LNCAP (cell line): ENCODE measurements around the gene MYO1G.

Experiments used
- TF ChIP-seq, protein P1 (sequence below): fragments of 450-650 bp; IDR thresholded peaks from 2 replicates; pipeline ENCODE4 v1.5.1; 2017; ENCODE audit warnings: mild to moderate bottlenecking

Gene MYO1G

DNA sequence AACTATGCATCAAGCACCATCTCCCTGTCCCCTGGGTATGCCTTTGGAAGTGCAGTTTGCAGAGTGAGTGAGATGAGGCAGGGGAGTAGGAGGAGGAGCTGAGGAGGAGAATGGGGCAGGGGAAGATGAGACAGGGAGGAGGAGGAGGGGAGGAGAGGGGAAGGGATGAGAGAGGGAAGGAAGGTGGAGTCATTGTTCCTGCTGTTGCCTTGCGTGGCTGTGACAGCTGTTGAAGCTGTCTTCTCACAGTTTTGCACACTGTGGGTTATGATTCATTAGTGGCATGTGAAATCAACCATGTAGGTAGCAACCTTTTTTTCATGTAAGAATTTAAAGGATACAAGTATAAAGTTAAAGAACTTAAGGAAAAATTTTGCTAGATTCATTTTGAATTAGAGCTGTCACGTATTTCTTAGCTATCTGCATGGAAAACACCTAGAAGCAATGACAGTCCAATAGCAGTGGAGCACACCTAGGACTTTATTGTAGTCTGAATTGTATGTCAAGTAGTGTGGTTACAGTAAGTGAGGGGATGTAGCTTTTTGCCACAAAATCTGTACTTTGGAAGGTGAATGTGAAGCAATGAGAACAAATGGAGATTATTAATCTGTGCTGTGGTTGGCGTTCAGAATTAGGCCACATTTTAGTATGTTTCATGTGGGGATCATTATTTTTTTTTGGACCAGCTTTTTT, 42.9 kb upstream of the MYO1G start:
- TF ChIP-seq, protein P1, sequence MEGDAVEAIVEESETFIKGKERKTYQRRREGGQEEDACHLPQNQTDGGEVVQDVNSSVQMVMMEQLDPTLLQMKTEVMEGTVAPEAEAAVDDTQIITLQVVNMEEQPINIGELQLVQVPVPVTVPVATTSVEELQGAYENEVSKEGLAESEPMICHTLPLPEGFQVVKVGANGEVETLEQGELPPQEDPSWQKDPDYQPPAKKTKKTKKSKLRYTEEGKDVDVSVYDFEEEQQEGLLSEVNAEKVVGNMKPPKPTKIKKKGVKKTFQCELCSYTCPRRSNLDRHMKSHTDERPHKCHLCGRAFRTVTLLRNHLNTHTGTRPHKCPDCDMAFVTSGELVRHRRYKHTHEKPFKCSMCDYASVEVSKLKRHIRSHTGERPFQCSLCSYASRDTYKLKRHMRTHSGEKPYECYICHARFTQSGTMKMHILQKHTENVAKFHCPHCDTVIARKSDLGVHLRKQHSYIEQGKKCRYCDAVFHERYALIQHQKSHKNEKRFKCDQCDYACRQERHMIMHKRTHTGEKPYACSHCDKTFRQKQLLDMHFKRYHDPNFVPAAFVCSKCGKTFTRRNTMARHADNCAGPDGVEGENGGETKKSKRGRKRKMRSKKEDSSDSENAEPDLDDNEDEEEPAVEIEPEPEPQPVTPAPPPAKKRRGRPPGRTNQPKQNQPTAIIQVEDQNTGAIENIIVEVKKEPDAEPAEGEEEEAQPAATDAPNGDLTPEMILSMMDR: no peak

DNA sequence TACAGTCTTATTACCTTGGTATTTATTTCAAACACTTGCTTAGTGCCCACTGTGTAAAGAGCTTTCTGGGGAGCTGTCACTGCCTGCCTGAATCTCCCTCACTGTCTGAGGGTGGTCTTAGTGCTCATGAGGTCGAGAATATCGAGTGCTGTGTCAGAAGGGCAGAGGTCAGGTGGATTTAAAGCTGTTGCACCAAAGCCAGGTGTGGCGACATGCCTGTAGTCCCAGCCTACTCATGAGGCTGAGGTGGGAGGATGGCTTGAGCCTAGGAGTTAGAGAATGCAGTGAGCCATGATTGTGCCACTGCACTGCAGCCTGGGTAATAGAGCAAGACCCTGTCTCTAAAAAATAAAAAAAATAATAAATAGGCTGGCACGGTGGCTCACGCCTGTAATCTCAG, 42.1 kb upstream of the MYO1G start:
- TF ChIP-seq, protein P1: no peak

DNA sequence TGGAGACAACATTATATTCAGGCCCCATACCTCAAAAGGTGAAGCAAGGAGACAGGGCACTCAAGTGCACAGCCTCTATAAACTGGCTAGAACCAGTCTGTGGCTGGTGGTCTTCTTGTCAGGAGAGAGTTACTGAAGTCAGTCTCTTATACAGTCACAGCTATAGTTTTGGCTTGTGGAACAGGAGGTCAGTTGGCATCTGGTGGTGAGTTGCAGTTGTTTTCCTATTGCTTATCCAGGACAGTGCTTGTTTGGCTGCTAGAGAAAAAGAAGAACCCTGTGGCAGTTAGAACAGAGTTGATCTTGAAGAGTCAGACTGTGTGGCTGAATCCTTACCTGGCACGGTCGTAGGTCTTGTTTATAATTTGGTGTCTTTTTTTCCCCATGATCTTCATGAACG, 38.4 kb upstream of the MYO1G start:
- TF ChIP-seq, protein P1: no peak

DNA sequence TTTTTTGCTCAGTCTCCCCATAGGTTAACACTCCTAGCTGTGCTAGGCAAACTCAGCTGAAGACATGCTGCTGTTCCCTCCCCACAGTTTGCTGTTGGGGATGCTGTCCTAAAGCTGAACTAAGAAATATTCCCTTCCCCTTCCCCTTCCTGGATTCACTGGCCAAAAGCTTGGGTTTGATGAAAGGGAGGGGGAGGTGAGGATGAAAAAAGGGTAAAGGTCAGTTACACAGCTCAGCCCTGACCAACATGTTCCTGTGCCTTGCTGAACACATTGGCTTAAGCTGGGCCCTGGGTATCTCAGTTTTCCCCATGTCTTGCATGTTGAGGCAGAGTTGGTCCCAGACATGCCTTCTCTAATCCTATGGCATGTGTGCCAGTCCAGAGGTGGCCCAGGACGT, 36.5 kb upstream of the MYO1G start:
- TF ChIP-seq, protein P1: no peak

DNA sequence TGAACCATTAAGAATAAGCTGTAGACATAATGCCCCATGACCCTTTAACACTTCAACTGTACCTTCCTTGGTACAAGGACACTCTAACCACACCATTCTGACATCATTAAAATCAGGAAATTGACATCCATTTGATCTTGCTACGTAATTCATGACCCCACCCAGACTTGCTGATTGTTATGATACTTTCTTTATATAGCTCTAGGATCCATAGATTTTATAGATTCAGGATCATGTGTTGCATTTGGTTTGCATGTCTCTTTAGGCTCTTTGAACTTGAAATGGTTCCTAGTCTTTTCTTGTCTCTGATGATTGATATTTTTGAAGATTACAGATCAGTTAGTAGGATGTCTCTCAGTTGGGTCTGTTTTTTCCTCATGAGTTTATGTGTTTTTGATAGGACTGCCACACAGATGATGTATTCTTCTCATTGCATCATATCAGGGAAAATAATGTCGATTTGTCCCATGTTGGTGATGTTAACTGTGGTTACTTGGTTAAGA, 34.7 kb upstream of the MYO1G start:
- TF ChIP-seq, protein P1: no peak

DNA sequence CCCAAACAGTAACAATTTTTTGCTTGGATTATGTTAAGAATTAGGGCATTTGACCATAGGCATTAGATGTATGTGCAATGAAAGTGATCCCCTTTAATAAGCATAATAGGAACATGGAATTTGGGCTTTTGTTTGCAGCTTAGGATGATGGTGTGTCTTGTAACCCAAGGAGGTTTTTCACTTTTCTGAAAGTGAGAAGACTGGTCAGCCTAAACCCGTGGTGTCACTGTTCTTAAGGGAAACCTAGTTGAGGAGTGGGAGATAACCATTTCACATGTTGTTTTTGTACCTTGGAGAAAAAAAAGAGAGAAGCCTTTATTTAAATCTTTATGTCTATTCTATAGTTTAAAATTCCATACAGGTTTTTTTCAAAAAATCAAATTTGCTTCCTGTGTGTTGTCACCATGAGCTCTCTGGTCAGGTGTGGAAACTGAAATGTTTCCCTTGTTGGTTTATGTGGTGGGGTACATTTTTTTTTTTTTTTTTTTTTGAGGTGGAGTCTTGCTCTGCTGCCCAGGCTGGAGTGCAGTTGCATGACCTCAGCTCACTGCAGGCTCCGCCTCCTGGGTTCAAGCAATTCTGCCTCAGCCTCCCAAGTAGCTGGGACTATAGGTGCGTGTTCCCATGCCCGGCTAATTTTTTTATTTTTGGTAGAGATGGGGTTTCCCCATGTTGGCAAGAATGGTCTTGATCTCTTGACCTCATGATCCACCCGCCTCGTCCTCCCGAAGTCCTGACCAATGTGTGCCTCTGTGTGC, 28.9 kb upstream of the MYO1G start:
- TF ChIP-seq, protein P1: no peak

DNA sequence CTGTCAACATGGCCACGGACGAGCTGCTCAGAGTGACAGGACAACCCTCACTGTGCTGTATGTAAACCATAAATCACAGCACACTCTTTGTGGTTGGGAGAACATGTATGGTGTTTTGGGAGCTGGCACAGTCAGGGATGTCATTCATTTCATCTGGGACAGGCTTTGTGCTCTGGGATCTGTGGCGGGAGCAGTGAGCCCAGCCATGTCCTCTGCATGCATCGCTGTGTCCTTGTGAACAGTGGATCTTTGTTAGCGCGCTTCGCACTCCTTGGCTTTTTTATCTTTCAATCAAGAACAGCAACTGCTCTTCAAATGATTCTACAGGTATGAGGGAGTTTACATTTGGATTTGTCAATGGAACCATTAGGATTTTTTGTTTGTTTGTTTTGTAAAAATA, 28.3 kb upstream of the MYO1G start:
- TF ChIP-seq, protein P1: no peak
